Activated CD4-positive, CD25-positive, alpha-beta regulatory T cell treated with anti-CD3 and anti-CD28 coated beads, Interleukin-2, amount 50 U/mL, for 72 hours (primary cell): ENCODE measurements around the gene POLR3E.

Experiments used
- DNase-seq: peaks from one replicate; pipeline ENCODE4 v3.0.0; 2021

The POLR3E gene

GRCh38 chr16:22369221-22369811, 72.1 kb downstream of the POLR3E start:
- DNase-seq = no peak

- DNase-seq = no peak
Observed at GRCh38 chr16:22370038-22370820, 73.0 kb downstream of the POLR3E start.

DNA sequence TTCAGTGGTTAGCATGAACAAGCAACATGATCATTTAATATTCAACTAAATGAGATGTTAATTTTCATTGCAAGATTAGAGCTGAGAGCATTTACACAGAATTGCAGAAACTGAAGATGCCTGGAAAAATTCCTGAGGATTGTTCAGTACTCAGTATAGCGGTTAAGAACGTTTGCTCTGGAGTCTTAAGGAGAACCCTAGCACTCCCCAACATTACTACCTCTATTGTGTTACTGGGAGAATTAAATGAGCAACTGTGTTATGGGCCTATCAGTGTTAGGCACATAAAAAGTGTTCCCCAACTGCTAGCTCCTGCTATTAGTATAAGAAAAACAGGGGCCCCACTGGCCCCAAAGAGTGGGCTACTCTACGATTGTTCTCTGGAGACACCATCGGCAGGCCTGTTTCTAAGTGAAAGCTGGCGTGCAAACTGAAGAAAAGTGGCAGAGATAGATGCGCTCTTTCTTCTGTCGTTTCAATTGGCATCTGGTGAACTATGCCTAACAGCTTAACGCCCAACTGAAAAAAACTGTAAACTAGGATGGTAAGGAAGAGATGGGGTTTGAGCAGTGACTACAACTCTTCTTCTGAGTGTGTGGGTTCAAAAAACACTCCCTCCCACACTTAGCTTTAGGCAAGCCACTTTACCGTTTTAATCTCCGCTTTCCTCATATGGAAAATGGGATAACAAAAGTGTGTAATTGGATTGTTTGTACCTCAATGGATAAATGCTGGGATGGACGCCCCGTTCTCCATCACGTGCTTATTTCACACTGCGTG, 75.9 kb downstream of the POLR3E start:
- no peak for DNase-seq

GRCh38 chr16:22373662-22374310, 76.6 kb downstream of the POLR3E start:
- peak; percentile 60 for DNase-seq

GRCh38 chr16:22374311-22375116, 77.3 kb downstream of the POLR3E start, which contains the start of gene CDR2:
TSS of gene CDR2 (minus strand) at chr16:22374619. CDS start at chr16:22374309, 310 bp downstream.
- DNase-seq = peak; percentile 97

- DNase-seq = no peak
Observed at GRCh38 chr16:22375117-22375962, 78.1 kb downstream of the POLR3E start.

- DNase-seq = no peak
Observed at GRCh38 chr16:22375963-22376640, 78.9 kb downstream of the POLR3E start.

GRCh38 chr16:22379656-22380055, 82.4 kb downstream of the POLR3E start:
- no peak for DNase-seq

GRCh38 chr16:22380529-22380928, 83.3 kb downstream of the POLR3E start:
- DNase-seq = no peak

DNA sequence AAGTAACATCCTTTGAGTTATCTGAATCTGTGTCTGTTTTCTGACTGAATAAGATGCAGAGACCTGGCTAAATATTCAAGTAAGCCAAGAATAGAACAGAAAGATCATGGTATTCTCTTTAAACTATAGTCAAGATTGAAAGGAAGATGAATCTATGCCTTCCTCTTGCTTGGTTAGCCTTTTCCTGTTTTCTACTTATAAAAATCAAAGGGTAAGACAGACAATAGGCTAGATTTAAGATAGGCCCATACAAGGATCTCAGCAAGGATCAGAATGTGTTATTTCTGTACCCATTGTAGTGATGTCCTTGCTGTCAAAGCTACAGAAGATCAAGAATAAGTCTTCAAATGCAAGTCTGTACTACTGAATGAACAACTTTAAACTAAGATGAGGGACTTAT, 84.2 kb downstream of the POLR3E start:
- DNase-seq = no peak

DNA sequence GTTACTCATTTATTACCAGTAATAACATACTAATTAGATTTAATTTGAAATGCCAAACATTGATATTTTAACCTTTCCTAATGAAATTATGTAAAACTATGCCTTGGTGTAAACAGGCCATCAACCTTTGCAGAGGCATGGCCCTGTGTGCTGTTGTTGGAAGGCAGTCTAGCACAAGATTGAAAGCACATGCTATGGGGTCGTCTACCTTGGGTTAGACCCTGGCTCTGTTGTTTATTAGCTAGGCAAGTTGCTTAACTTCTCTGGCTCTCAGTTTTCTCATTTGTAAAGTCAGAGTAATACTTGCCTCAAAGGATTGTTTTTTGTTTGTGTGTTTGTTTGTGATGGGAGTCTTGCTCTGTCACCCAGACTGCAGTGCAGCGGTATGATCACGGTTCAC, 86.6 kb downstream of the POLR3E start:
- DNase-seq = no peak
